NCI-H748 (cell line): ENCODE results near the gene PLA2G4D.

ENCODE experiments used
- DNase-seq: peaks from one replicate; lab custom pipeline; 2025; ENCODE audit not compliant: unreplicated experiment; lab: John Stamatoyannopoulos, UW

The PLA2G4D gene

GRCh38 chr15:42079401-42079908 lies 14.9 kb downstream of the PLA2G4D start:
- no peak for DNase-seq

DNA sequence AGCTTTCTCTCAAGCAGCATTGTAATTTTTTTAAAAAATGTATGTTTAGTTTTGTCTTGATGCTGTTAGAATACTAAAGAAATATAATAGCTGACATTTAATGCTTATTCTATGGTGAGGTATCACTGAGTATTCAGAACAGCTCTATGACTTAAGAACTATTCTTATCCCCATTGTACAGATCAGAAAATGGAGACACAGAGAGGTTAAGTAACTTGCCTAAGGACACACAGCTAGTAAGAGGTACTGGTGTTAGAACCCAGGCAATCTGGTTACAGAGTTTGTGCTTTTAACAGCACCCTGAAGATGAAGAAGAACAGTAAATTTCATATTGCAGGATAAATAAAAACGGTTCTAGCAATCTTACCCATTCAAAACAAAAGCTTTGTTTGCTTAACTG lies 15.5 kb downstream of the PLA2G4D start:
- DNase-seq = no peak

- DNase-seq = no peak
These were observed 16.7 kb downstream of the PLA2G4D start for GRCh38 chr15:42077689-42078088.

DNA sequence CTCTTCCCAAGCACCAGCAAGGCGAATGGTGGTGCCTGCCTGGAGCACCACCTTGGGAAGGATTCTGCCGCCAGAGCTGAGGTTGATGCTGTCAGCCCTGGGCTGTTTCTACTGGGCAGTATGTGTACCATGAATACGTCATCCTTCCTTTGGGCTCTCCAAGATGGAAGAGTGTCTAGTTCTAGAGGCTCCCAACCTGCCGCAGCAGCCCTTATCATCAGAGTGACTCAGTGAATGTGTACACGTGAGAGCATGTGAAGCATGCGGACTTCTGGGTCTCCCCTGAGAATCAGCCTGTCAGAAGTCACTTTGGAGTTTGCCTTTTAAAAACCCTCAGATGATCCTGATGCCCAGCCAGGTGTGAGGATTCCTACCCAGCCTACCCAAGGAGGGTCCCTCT lies 20.9 kb downstream of the PLA2G4D start:
- DNase-seq = no peak

GRCh38 chr15:42072141-42072685 lies 22.1 kb downstream of the PLA2G4D start:
- no peak for DNase-seq

DNA sequence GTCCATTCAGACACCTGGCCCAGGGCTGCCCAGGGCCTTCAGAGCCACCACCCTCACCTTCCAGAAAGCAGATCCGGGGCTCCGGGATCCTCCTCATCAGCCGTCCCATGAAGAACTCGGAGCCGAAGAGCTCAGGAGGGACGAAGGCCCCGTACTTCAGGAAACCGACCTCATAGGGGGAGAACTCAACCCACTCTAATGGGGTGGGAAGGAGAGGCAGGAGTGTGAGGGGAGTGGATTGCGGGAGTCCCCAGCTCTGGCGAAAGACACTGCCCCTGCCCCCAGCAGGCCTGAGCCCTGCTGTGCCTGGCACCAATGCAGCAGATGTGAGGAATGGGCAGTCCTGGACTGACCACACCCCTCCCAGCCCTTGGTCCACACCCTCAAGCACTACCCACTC lies 22.6 kb downstream of the PLA2G4D start:
- no peak for DNase-seq

DNA sequence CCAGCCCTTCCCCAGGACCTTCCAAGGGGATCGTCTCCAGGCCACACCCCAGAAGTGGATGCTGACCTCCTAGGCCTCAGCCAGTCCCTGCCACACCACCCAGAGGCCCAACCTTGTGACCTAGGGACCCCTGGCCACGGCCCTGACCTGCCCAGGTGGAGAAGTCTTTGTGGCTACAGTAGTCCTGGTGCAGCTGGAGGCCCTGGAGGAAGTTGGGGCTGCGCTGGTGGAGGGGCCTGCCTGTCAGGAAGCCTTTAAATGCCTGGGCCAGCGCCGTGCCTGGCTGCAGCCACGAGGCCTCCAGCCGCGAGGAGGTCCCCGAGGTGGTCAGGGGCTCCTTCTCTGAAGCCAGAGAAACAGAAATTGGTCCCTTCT lies 23.4 kb downstream of the PLA2G4D start:
- DNase-seq = no peak

GRCh38 chr15:42070279-42070975 lies 23.9 kb downstream of the PLA2G4D start:
- DNase-seq = no peak

- DNase-seq = no peak
These were observed 24.7 kb downstream of the PLA2G4D start for GRCh38 chr15:42069496-42070278.

- no peak for DNase-seq
These were observed 25.3 kb downstream of the PLA2G4D start for GRCh38 chr15:42069025-42069424.

DNA sequence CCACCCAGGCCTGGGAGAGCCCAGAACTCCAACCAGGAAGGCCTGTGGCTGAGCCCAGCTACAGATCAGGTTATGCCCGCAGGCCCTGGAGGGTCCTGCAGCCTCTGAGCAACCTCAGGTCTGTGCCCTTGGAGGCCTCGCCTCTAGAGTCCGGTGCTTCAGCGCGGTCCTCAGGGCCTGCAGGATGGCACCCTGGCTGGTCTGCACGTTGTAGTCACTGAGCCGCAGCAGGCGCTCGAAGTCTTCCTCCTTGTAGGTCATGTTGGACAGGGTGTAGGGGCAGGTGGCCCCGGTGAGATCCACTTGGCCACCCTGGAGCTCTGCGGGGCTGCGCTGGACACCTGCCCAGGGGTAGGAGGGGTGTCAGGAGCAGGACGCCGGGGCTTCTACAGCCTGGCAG lies 25.8 kb downstream of the PLA2G4D start:
- no peak for DNase-seq

GRCh38 chr15:42066764-42067415 lies 27.5 kb downstream of the PLA2G4D start:
- no peak for DNase-seq

- DNase-seq = no peak
These were observed 28.9 kb downstream of the PLA2G4D start for GRCh38 chr15:42065468-42065867.

DNA sequence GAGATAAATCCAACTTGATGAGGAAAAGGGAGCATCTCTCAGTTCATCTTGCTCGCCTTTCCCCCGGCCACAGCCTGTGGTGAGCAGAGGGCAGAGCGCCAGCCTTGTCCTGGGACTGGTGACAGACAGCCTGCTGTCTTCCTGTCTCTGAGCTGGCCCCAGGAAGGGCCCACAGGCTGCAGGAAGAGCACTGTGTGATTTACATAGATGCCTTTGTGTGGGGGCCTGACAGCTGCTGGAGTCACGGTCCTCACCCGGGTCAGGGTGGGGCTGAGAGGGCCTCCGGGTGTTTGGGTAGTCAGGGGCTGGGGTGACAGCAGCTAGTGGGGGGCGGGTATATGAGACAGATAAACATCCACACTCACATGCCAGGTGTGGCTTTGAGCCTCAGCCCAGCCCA lies 29.3 kb downstream of the PLA2G4D start:
- DNase-seq = peak; percentile 15

GRCh38 chr15:42064271-42064670 lies 30.1 kb downstream of the PLA2G4D start:
- DNase-seq = no peak

- DNase-seq = no peak
These were observed 31.1 kb downstream of the PLA2G4D start for GRCh38 chr15:42063122-42063848.

- no peak for DNase-seq
These were observed 32.0 kb downstream of the PLA2G4D start for GRCh38 chr15:42062284-42062806.

- no peak for DNase-seq
These were observed 33.6 kb downstream of the PLA2G4D start for GRCh38 chr15:42060797-42061196.

- no peak for DNase-seq
These were observed 33.9 kb downstream of the PLA2G4D start for GRCh38 chr15:42060477-42060763.

DNA sequence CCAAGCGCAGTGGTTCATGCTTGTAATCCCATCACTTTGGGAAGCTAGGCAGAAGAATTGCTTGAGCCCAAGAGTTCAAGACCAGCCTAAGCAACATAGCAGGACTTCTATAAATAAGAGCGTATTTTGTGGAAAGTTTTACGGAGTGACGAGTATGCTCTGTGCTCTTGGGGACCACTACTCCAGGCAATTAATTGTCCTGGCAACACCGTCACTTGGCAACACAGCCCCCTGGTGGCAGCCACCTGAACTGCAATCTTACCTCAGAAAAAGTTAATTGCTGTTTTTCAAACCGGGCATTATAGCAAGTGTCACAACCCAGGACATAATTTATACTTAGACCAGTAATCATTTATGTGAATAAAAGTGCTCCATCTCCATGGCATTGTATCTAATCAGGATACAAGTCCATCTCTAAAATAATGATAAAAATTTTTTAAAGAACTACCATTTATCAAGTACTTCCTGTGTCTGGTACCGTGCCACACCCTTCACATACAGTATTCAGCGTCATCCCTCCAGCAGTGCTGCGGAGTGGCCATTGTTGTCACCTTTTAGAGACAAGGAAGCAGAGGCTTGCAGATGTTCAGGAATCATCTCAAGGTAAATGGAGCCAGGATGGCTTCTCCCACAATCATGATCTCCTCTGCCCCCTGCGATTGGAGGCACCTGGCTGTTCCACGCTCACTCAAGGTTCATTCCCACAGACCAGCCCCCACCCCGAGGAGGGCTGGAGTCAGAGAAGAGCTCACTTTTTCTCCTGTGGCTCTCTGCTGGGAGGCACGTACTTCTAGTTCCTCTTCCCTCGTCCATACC lies 34.5 kb downstream of the PLA2G4D start:
- peak; percentile 71 for DNase-seq
